Endothelial cell of umbilical vein (primary cell): ENCODE measurements around the gene GDI1. TPM values are rescaled to one million over a fixed set of nuclear protein-coding genes. Genes with fewer than 3 reads are reported as not detected.
A peak's percentile ranks its signal among the peaks of the same experiment; 100 is the strongest.
"Not testable (repeated sequence)": the region's sequence is repeated elsewhere in the genome, so short reads cannot be mapped to it uniquely, and the experiment has no call there.

Experiments
- BruUV-seq: library from RNA; stranded (reverse); fragments of 400-500 nt; replicated peaks from 2 replicates; lab custom pipeline; 2021; lab: Mats Ljungman, UMichigan
- CTCF ChIA-PET: fragments of 300-600, 350-600 bp; sonication (Branson Sonifier 250); formaldehyde crosslinking; loops from one replicate; lab custom pipeline; 2021; ENCODE audit warnings: antibody characterized with exemption, inconsistent platforms; lab: Charles Lee
- POLR2A ChIA-PET: fragments of 300-600, 350-600 bp; sonication (Branson Sonifier 250); formaldehyde crosslinking; loops from one replicate; lab custom pipeline; 2021; ENCODE audit warnings: antibody characterized with exemption, inconsistent platforms; lab: Charles Lee
- DNase-seq: peaks from one replicate; pipeline ENCODE4 v3.0.0-alpha.2; 2011; ENCODE audit warnings: low read depth, low spot score
- FAIRE-seq: peaks from 2 replicates; lab custom pipeline; 2011; peaks lifted over from hg19 to GRCh38; lab: Jason Lieb, UNC
- H2AFZ ChIP-seq: 2 replicates; pipeline ENCODE4 v1.6.0; 2012; ENCODE audit warnings: low read depth, low read length, control low read depth, inconsistent platforms
- H3K27ac ChIP-seq: 2 replicates; pipeline ENCODE4 v1.5.1; 2011; ENCODE audit warnings: low read depth, mild to moderate bottlenecking, control low read depth, low read length, moderate library complexity; ENCODE audit not compliant: insufficient read depth
- H3K27me3 ChIP-seq, 2 experiments: 2 replicates each; pipeline versions ENCODE4 v1.6.0 to v1.6.1; 2011; ENCODE audit warnings: low read length in 2 of 2, mixed read lengths in 1 of 2; ENCODE audit not compliant: control insufficient read depth in 2 of 2, insufficient read depth in 2 of 2
- H3K36me3 ChIP-seq, 2 experiments: 2 replicates in 1 of 2; 3 replicates in 1 of 2; pipeline ENCODE4 v1.5.1; 2011; ENCODE audit warnings: low read length in 2 of 2, mild to moderate bottlenecking in 1 of 2, moderate library complexity in 1 of 2; ENCODE audit not compliant: control insufficient read depth in 2 of 2, insufficient read depth in 2 of 2; ENCODE audit errors: extremely low read depth in 1 of 2
- H3K4me1 ChIP-seq: 3 replicates; pipeline ENCODE4 v1.5.1; 2011; ENCODE audit warnings: mild to moderate bottlenecking, low read length; ENCODE audit not compliant: control insufficient read depth, insufficient read depth; ENCODE audit errors: extremely low read depth
- H3K4me2 ChIP-seq: 2 replicates; pipeline ENCODE4 v1.6.1; 2011; ENCODE audit warnings: low read length, control low read depth, mixed read lengths; ENCODE audit not compliant: insufficient read depth
- H3K4me3 ChIP-seq, 3 experiments: fragments of 200-600 bp in 1 of 3; sonication (generic), shearing (Covaris generic) in 1 of 3; replicated peaks in 1 of 3; 2 replicates each; pipeline ENCODE4 v1.5.1; 2011 to 2016; ENCODE audit warnings: control low read depth in 3 of 3, low read length in 3 of 3, mild to moderate bottlenecking in 2 of 3, inconsistent platforms in 1 of 3, low read depth in 1 of 3, moderate library complexity in 1 of 3; ENCODE audit not compliant: insufficient read depth in 1 of 3
- H3K79me2 ChIP-seq: 2 replicates; pipeline ENCODE4 v1.6.0; 2012; ENCODE audit warnings: low read length, inconsistent platforms; ENCODE audit not compliant: control insufficient read depth, insufficient read depth
- H3K9ac ChIP-seq: replicated peaks from 2 replicates; pipeline ENCODE3; 2011; ENCODE audit warnings: low read length, control low read depth; ENCODE audit not compliant: insufficient read depth; ENCODE audit errors: extremely low read depth
- H3K9me1 ChIP-seq: replicated peaks from 3 replicates; pipeline ENCODE4 v1.6.0; 2011; ENCODE audit warnings: mild to moderate bottlenecking, low read length; ENCODE audit not compliant: control insufficient read depth, insufficient read depth; ENCODE audit errors: extremely low read depth
- H3K9me3 ChIP-seq: replicated peaks from 2 replicates; pipeline ENCODE4 v1.5.1; 2012; ENCODE audit warnings: low read length, inconsistent platforms; ENCODE audit not compliant: control insufficient read depth, insufficient read depth
- H4K20me1 ChIP-seq: replicated peaks from 2 replicates; pipeline ENCODE3; 2011; ENCODE audit warnings: mild to moderate bottlenecking, low read length; ENCODE audit not compliant: control insufficient read depth, insufficient read depth; ENCODE audit errors: extremely low read depth
- dilution Hi-C: fragments of 300-500 bp; cut with MboI; formaldehyde crosslinking; loops from one replicate; pipeline ENCODE4 v1.15.0; 2019; ENCODE audit warnings: low sequenced_read_pairs; ENCODE audit not compliant: extremely low pct_ligation_motif_present
- intact Hi-C: fragments of 100-400 bp; cut with micrococcal nuclease; formaldehyde crosslinking; loops from one replicate; pipeline ENCODE4 v1.10.0; 2022
- polyA plus RNA-seq, 4 experiments: library from polyadenylated mRNA; depleted of rRNA in 3 of 4; stranded (reverse) in 3 of 4; unstranded in 1 of 4; fragments of >200 nt; gene quantifications; 2 replicates each; pipeline versions ENCODE4 v1.2.1 to v1.2.3, GENCODE V29; 2011 to 2012; ENCODE audit warnings: missing spikeins in 1 of 4
- total RNA-seq: library from RNA; stranded (reverse); gene quantifications from 2 replicates; pipeline ENCODE4 v1.2.3, GENCODE V29; 2021

GDI1 gene
- total and polyA plus RNA-seq, 2 donors (not counting 3 experiments of a cell fraction or from before 2014, with no cell fraction given) = 128 to 247 TPM

GRCh38 chrX:154389812-154390747 is 46.9 kb upstream of the GDI1 start:
- peak overlapping the region in 1 of 3 experiments; percentile 28 for H3K4me3 ChIP-seq
- DNase-seq, H3K9me3 ChIP-seq, CTCF ChIA-PET, H3K36me3 ChIP-seq, dilution Hi-C loops, H4K20me1 ChIP-seq, H3K79me2 ChIP-seq, H3K27me3 ChIP-seq, H3K4me1 ChIP-seq, H3K9me1 ChIP-seq, POLR2A ChIA-PET, H3K9ac ChIP-seq, H2AFZ ChIP-seq, H3K27ac ChIP-seq, intact Hi-C loops, BruUV-seq, H3K4me2 ChIP-seq: not testable (repeated sequence)
- peak; percentile 100 for FAIRE-seq

DNA sequence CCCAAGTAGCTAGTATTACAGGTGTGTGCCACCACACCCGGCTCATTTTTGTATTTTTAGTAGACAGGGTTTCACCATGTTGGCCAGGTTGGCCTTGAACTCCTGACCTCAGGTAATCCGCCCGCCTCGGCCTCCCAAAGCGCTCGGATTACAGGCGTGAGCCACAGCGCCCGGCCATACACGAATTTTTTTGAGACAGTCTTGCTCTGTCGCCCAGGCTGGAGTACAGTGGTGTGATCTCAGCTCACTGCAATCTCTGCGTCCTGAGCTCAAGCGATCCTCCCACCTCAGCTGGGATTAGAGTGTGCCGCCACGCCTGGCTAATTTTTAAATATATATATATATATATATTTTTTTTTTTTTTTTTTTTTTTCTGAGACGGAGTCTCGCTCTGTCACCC is 40.6 kb upstream of the GDI1 start:
- BruUV-seq, H3K4me2 ChIP-seq, H3K9ac ChIP-seq, dilution Hi-C loops, H3K27me3 ChIP-seq, H3K9me1 ChIP-seq, intact Hi-C loops, FAIRE-seq, H2AFZ ChIP-seq, H4K20me1 ChIP-seq, H3K4me1 ChIP-seq, H3K9me3 ChIP-seq, DNase-seq, H3K4me3 ChIP-seq, H3K27ac ChIP-seq: not testable (repeated sequence)
- H3K36me3 ChIP-seq = peaks cover 15 to 16% of the 10 kb centered on the region in 2 experiments
- ChIA-PET CTCF (interaction anchor here (2.1 kb wide), 1 partner anchor 23 kb away, joined by 6 read pairs; no protein-coding TSS in a partner anchor), POLR2A (interaction anchor here (0.6 kb wide), 1 partner anchor 32 kb away, joined by 3 read pairs; no protein-coding TSS in a partner anchor)
- H3K79me2 ChIP-seq = peaks cover 20% of the 10 kb centered on the region
